Small intestine (tissue), 7 donors: ENCODE results near the gene TK2. TPM values are rescaled to one million over a fixed set of nuclear protein-coding genes. Genes with fewer than 3 reads are reported as not detected.

Experiments
- DNase-seq, 2 donors: peaks; one replicate each; pipeline versions ENCODE4 v3.0.0 to v3.0.0-alpha.2; 2013
- FAIRE-seq: peaks from 2 replicates; lab custom pipeline; 2012; peaks lifted over from hg19 to GRCh38; lab: Jason Lieb, UNC
- H3K27ac ChIP-seq, 3 donors: one replicate each; pipeline ENCODE4 v1.5.1; 2013; ENCODE audit warnings: low read length in 2 of 3, mild to moderate bottlenecking in 2 of 3, control low read depth in 1 of 3, inconsistent platforms in 1 of 3, low read depth in 1 of 3, moderate library complexity in 1 of 3
- H3K27me3 ChIP-seq, 3 donors: one replicate each; pipeline ENCODE4 v1.6.1; 2013; ENCODE audit warnings: low read length in 3 of 3, inconsistent platforms in 1 of 3; ENCODE audit not compliant: control insufficient read depth in 3 of 3, insufficient read depth in 3 of 3
- H3K36me3 ChIP-seq, 3 donors: one replicate each; pipeline ENCODE4 v1.6.1; 2013; ENCODE audit warnings: low read length in 3 of 3, inconsistent platforms in 1 of 3, low read depth in 1 of 3, mild to moderate bottlenecking in 1 of 3, moderate library complexity in 1 of 3; ENCODE audit not compliant: control insufficient read depth in 3 of 3, insufficient read depth in 2 of 3
- H3K4me1 ChIP-seq, 3 donors: one replicate each; pipeline ENCODE4 v1.6.1; 2013; ENCODE audit warnings: low read length in 2 of 3, inconsistent platforms in 1 of 3, low read depth in 1 of 3, mild to moderate bottlenecking in 1 of 3, moderate library complexity in 1 of 3; ENCODE audit not compliant: control insufficient read depth in 3 of 3, insufficient read depth in 2 of 3
- H3K4me3 ChIP-seq, 3 donors: one replicate each; pipeline ENCODE4 v1.5.1; 2013; ENCODE audit warnings: low read length in 3 of 3, control low read depth in 1 of 3, inconsistent platforms in 1 of 3, low read depth in 1 of 3, mild to moderate bottlenecking in 1 of 3, moderate library complexity in 1 of 3
- H3K9me3 ChIP-seq, 2 donors: one replicate each; pipeline ENCODE4 v1.6.1; 2013; ENCODE audit warnings: low read depth in 1 of 2, low read length in 1 of 2; ENCODE audit not compliant: control insufficient read depth in 2 of 2, insufficient read depth in 1 of 2
- WGBS, 3 donors: extraction: QIAGEN DNeasy Blood & Tissue Kit; methylation state at CpG; one replicate each; pipeline ENCODE4 v1.1.7; 2013; 5-methylcytosine and 5-hydroxymethylcytosine counted together
- polyA plus RNA-seq, 4 donors: library from polyadenylated mRNA; stranded (reverse) in 3 of 4; unstranded in 1 of 4; fragments of 200-250 nt in 3 of 4; fragments of 120-200 nt in 1 of 4; gene quantifications; one replicate each; pipeline versions ENCODE4 v1.2.1 to v1.2.3, GENCODE V29; 2013
- donor health status: healthy with polysubstance abuse.
- donor health status: control.
- donor health status: control.
- donor health status: Bipolar disorder and iron deficiency.
- donor health status: healthy.

The TK2 gene
- polyA plus RNA-seq, 4 donors: 9.2 to 21.3 (median 12.6) TPM

DNA sequence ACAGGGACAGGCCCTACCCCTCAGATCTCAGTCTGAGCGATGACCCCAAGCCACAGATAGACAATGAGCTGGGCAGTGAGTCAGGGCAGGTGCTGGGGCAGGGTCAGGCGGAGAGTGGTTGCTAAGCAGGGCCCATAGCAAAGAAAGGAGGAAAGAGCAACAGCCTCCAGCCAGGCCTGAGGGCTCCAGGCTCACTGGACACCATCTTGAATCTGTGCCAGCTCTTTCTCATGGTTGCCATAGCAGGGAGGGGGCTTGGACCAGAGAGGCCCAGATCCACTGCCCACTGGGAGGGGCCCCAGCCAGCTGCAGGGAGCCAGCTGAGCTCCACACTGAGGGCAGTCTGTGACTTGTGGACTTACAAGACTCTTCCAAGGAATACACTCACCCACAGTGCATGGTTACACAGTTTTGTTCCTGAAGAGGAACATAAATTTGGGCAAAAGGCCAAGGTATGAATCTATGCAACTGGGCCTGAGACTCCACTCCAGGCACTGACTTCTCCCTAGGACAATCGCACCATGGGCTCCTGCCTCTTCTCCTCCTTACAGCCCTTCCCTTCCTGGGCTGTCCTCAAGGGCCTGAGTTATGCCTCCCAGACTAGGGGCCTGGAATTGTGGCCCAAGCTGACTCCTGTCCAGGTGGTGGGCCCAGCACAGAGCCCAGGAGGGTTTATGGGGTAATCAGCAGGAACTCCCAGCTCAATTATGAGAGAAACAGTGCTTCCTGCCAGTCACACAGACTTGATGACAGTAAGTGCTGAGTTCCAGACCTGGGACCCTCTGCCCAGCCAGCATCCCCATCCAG lies 62.9 kb downstream of the TK2 start:
- Histone ChIP-seq H3K4me3 (no peak overlapping the region), H3K9me3 (peaks cover 0 to 2% of the 10 kb centered on the region in 2 donors), H3K27me3 (no peaks in the 10 kb centered on the region), H3K27ac (peak overlapping the region in 1 of 3 donors; percentile 36), H3K36me3 (no peaks in the 10 kb centered on the region), H3K4me1 (no peaks in the 10 kb centered on the region)
- FAIRE-seq: no peak
- 71 to 96% (median 86%) methylated on average over 3 of the region's 3 CpGs for WGBS, 3 donors
- no peak for DNase-seq

- no peaks in the 10 kb centered on the region for H3K4me1 ChIP-seq
- H3K4me3 ChIP-seq: no peak overlapping the region
- no peaks in the 10 kb centered on the region for H3K36me3 ChIP-seq
- peaks cover 0 to 2% of the 10 kb centered on the region in 2 donors for H3K9me3 ChIP-seq
- H3K27me3 ChIP-seq: no peaks in the 10 kb centered on the region
- H3K27ac ChIP-seq: no peak overlapping the region
- 94 to 95% (median 94%) methylated on average over 12 of the region's 12 CpGs for whole genome bisulfite sequencing, 3 donors
- no peak for FAIRE-seq
- no peak for DNase-seq
Measured at GRCh38 chr16:66486199-66486772, 63.6 kb downstream of the TK2 start.

- H3K4me1 ChIP-seq: no peaks in the 10 kb centered on the region
- H3K27me3 ChIP-seq: no peaks in the 10 kb centered on the region
- H3K9me3 ChIP-seq: peaks cover 0 to 2% of the 10 kb centered on the region in 2 donors
- DNase-seq: no peak
- WGBS, 3 donors: 84 to 90% (median 89%) methylated on average over 6 of the region's 6 CpGs
- no peaks in the 10 kb centered on the region for H3K36me3 ChIP-seq
- no peak overlapping the region for H3K4me3 ChIP-seq
- FAIRE-seq: no peak
- H3K27ac ChIP-seq: no peak overlapping the region
Measured at GRCh38 chr16:66485376-66485775, 64.5 kb downstream of the TK2 start.

DNA sequence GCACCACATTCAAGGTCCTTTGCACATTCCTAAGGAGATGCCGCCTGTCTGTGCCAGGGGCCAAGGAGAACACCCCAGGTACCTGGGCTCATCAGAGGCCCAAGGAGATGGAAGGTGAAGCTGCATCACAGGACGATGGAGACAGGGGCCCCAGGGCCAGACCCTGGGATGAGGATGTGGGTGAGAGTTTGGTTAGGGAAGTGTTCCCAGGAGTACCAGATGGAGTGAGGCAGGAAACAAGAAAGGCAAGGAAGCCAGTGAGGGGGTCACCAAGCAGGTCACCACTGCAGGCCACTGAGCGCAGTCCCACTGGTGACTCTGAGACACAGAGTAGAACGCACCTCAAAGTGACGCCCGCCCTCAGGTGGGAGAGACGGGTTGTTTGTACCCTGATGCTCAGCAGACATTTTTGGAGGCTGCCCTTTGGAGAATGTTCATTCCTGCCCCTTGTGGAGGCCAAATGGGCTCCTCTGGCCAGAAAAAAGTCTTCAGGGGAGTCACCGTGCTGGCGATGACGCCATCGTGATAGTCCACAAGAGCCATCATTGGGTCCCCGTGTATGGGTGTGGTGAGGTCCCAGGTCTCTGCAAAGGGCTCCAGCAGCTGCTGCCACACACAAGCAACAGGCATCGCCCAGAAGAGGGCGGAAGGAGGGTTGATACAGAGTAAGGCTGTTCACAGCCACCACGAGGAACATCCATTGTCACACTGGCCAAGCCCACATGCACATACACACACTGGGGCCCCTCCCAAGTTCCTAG lies 65.3 kb downstream of the TK2 start:
- FAIRE-seq (no peak), DNase-seq (no peak)
- 80 to 89% (median 83%) methylated on average over 15 of the region's 15 CpGs for WGBS, 3 donors
- Histone ChIP-seq H3K4me1 (no peaks in the 10 kb centered on the region), H3K27me3 (no peaks in the 10 kb centered on the region), H3K9me3 (peaks cover 0 to 2% of the 10 kb centered on the region in 2 donors), H3K4me3 (no peak overlapping the region), H3K27ac (no peak overlapping the region), H3K36me3 (no peaks in the 10 kb centered on the region)

GRCh38 chr16:66483689-66484452 lies 66.1 kb downstream of the TK2 start:
- Histone ChIP-seq H3K4me3 (no peak overlapping the region), H3K9me3 (peaks cover 0 to 2% of the 10 kb centered on the region in 2 donors), H3K27me3 (no peaks in the 10 kb centered on the region), H3K36me3 (no peaks in the 10 kb centered on the region), H3K27ac (no peak overlapping the region), H3K4me1 (no peaks in the 10 kb centered on the region)
- no peak for FAIRE-seq
- DNase-seq: peak; percentile 62 to 69
- WGBS, 3 donors: 39 to 44% (median 42%) methylated on average over 14 of the region's 14 CpGs

DNA sequence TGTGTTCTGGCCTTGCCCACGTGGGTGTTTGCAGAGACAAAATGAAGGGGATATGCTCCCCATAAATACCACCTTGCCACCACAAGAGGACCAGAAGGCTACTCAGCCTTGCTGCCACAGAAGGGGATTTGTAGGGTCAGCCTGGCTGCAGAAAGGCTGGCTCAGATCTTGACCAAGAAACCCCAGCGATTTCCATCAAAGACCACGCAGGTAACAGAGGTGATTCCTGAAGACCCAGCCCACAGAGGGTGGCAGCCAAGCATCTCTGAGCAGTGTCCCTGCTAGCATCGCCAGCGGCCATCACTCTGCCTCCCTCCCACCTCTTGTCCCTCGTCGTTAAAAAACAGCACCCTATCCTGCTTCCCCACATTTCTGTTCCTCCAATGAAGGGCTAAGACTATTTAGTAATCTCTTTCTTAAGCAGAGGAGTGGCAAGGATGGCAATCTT lies 68.0 kb downstream of the TK2 start:
- Histone ChIP-seq H3K4me3 (no peak overlapping the region), H3K9me3 (no peaks in the 10 kb centered on the region), H3K27me3 (peaks cover 0 to 4% (median 0%) of the 10 kb centered on the region in 3 donors), H3K36me3 (no peaks in the 10 kb centered on the region), H3K27ac (no peak overlapping the region), H3K4me1 (no peaks in the 10 kb centered on the region)
- FAIRE-seq: no peak
- WGBS, 3 donors: 65 to 72% (median 68%) methylated on average over 7 of the region's 7 CpGs
- no peak for DNase-seq

DNA sequence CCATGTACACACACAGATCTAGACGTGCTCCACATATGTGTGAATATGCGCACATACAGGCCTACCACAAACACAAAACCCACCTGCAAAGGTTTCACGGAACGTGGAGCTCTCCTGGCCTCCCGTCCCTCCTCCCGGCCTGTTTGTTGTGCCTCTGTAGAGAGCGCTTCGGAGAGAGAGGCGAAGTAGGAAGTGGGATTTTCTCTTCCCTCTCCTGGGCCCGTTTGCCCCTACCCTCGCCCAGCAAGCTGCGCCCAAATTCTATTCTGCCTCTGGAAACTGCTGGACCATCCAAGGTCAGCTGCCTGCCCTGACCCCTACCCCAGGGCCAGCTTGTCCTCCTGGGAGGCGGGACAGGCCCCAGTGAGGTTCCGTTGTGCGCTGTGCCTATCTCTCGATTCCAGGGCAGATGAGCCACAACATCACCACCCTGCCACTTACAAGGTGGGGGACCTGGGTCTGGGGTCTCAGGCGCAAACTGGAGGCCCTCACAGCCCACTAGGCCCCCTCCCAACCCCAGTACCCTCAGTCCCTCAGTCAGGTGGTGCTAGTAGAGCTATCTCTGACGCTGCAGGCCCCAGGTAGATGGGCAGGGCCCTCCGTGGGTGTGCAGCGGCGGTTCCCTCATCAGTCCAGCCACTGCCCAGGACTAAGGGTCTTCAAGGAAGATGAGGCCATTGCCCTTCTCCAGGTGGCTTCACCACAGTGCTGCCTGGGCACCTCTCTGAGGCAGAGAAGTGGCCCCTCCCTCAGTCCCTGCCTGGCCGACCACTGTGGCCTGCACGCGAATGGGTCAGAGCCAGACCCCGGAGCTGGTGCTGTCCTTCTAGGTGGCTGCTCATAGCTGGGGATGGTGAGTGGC lies 68.6 kb downstream of the TK2 start:
- Histone ChIP-seq H3K4me3 (no peak overlapping the region), H3K27ac (no peak overlapping the region), H3K9me3 (no peaks in the 10 kb centered on the region), H3K4me1 (no peaks in the 10 kb centered on the region), H3K36me3 (no peaks in the 10 kb centered on the region), H3K27me3 (peaks cover 0 to 9% (median 0%) of the 10 kb centered on the region in 3 donors)
- no peak for DNase-seq
- FAIRE-seq: no peak
- 88 to 90% (median 88%) methylated on average over 25 of the region's 25 CpGs for WGBS, 3 donors
